ENCODE data around the gene KCNQ1. TPM values are rescaled to one million over a fixed set of nuclear protein-coding genes. Genes with fewer than 3 reads are reported as not detected.

KCNQ1 gene
- total RNA-seq, 4 donors from 2014 or later = 0.81 to 2.2 (median 1.6) TPM

GRCh38 chr11:2460540-2461252 lies 15.9 kb downstream of the KCNQ1 start:
- intact Hi-C loops (cut with DNase I; ENCODE audit: low total_unique reads) = no loop called here
- TF ChIP-seq POLR2A (IDR thresholded peaks at IDR 0.05) (no peak), CTCF (IDR thresholded peaks at IDR 0.05) (no peak)
- WGBS, 2 donors = 81 to 87% methylated on average over 9 to 14 of the region's 15 CpGs
- no peak overlapping the region for H3K4me3 ChIP-seq (ENCODE audit: low read depth, poor library complexity, severe bottlenecking)
- peak in 1 of 2 donors; percentile 79 for DNase-seq (ENCODE audit: low spot score in 2 of 2)

GRCh38 chr11:2461253-2461955 lies 16.6 kb downstream of the KCNQ1 start:
- no peak overlapping the region for H3K4me3 ChIP-seq (ENCODE audit: low read depth, poor library complexity, severe bottlenecking)
- 78 to 82% methylated on average over 15 to 17 of the region's 17 CpGs for WGBS, 2 donors
- peak in 1 of 2 donors; percentile 81 for DNase-seq (ENCODE audit: low spot score in 2 of 2)
- intact Hi-C loops (cut with DNase I; ENCODE audit: low total_unique reads) = no loop called here
- TF ChIP-seq CTCF (IDR thresholded peaks at IDR 0.05) (no peak), POLR2A (IDR thresholded peaks at IDR 0.05) (no peak)

GRCh38 chr11:2461956-2462542 lies 17.2 kb downstream of the KCNQ1 start:
- 94 to 96% methylated on average over 12 to 14 of the region's 14 CpGs for WGBS, 2 donors
- TF ChIP-seq CTCF (IDR thresholded peaks at IDR 0.05) (no peak), POLR2A (IDR thresholded peaks at IDR 0.05) (no peak)
- no peak for DNase-seq (ENCODE audit: low spot score in 2 of 2)
- intact Hi-C loops (cut with DNase I; ENCODE audit: low total_unique reads) = no loop called here
- H3K4me3 ChIP-seq (ENCODE audit: low read depth, poor library complexity, severe bottlenecking) = no peak overlapping the region

GRCh38 chr11:2462543-2462985 lies 17.8 kb downstream of the KCNQ1 start:
- intact Hi-C loops (cut with DNase I; ENCODE audit: low total_unique reads) = no loop called here
- no peak overlapping the region for H3K4me3 ChIP-seq (ENCODE audit: low read depth, poor library complexity, severe bottlenecking)
- WGBS, 2 donors = 86 to 96% methylated on average over 6 to 8 of the region's 8 CpGs
- TF ChIP-seq CTCF (IDR thresholded peaks at IDR 0.05) (no peak), POLR2A (IDR thresholded peaks at IDR 0.05) (no peak)
- peak in 1 of 2 donors; percentile 68 for DNase-seq (ENCODE audit: low spot score in 2 of 2)

GRCh38 chr11:2462986-2463765 lies 18.4 kb downstream of the KCNQ1 start:
- intact Hi-C loops (cut with DNase I; ENCODE audit: low total_unique reads) = no loop called here
- no peak for TF ChIP-seq CTCF (IDR thresholded peaks at IDR 0.05)
- no peak for TF ChIP-seq POLR2A (IDR thresholded peaks at IDR 0.05)
- peak in 1 of 2 donors; percentile 54 for DNase-seq (ENCODE audit: low spot score in 2 of 2)
- 72 to 74% methylated on average over 14 to 24 of the region's 24 CpGs for WGBS, 2 donors
- H3K4me3 ChIP-seq (ENCODE audit: low read depth, poor library complexity, severe bottlenecking) = no peak overlapping the region

All from lower leg skin (tissue), 4 donors.